Esophagus squamous epithelium (tissue), 4 donors: ENCODE measurements around the gene C2orf42.

Experiments used
- POLR2A ChIP-seq, 4 donors: fragments of 450-650 bp; IDR thresholded peaks; one replicate each; pipeline ENCODE4 v1.6.1; 2017; ENCODE audit warnings: antibody characterized with exemption in 4 of 4, mild to moderate bottlenecking in 4 of 4, moderate library complexity in 3 of 4
- TF ChIP-seq, protein P1 (sequence below), 6 experiments: fragments of 450-650 bp in 4 of 6; fragments of 200-600 bp in 2 of 6; sonication (generic) in 2 of 6; IDR thresholded peaks; one replicate each; pipeline ENCODE4 v1.5.1; 2016 to 2019; ENCODE audit warnings: antibody characterized with exemption in 6 of 6, mild to moderate bottlenecking in 4 of 6, moderate library complexity in 4 of 6

DNA sequence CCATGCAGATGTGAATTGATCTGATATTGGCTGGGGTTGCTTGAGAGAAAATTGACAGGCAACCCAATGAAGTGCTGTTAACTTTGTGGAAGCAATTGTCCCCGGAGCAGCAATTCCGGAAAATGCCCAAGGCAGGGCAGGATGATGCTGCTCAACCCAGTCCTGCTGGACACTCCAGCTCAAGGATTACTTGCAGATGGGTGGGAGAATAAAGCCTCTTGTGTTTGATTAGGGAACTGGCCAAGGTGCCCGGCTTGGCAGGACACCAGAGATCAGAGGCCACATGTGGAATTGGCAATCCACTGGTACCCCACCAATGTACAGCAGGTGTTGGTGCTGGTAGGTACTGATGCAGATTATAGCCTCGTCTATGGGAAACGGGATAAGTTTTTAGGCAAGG, 12.3 kb upstream of the C2orf42 start:
- no peak for TF ChIP-seq POLR2A (IDR thresholded peaks at IDR 0.05)
- TF ChIP-seq, protein P1, sequence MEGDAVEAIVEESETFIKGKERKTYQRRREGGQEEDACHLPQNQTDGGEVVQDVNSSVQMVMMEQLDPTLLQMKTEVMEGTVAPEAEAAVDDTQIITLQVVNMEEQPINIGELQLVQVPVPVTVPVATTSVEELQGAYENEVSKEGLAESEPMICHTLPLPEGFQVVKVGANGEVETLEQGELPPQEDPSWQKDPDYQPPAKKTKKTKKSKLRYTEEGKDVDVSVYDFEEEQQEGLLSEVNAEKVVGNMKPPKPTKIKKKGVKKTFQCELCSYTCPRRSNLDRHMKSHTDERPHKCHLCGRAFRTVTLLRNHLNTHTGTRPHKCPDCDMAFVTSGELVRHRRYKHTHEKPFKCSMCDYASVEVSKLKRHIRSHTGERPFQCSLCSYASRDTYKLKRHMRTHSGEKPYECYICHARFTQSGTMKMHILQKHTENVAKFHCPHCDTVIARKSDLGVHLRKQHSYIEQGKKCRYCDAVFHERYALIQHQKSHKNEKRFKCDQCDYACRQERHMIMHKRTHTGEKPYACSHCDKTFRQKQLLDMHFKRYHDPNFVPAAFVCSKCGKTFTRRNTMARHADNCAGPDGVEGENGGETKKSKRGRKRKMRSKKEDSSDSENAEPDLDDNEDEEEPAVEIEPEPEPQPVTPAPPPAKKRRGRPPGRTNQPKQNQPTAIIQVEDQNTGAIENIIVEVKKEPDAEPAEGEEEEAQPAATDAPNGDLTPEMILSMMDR (IDR thresholded peaks at IDR 0.05) = no peak
